K562 (cell line): Measurements from ENCODE around the gene KAZN. TPM values are rescaled to one million over a fixed set of nuclear protein-coding genes. Genes with fewer than 3 reads are reported as not detected.
A peak's percentile ranks its signal among the peaks of the same experiment; 100 is the strongest.

Source experiments
- BDP1 ChIP-seq: IDR thresholded peaks from 3 replicates; pipeline ENCODE4 v1.6.1; 2011; ENCODE audit not compliant: insufficient read length, insufficient read depth
- CEBPG ChIP-seq, 3 experiments: fragments of 200-800 bp in 1 of 3; sonication (Bioruptor generic) in 1 of 3; sonication (generic) in 1 of 3; formaldehyde crosslinking in 1 of 3; IDR thresholded peaks in 2 of 3; conservative IDR thresholded peaks in 1 of 3; 2 replicates each; pipeline versions ENCODE4 v1.6.1 to v1.8.0; 2016 to 2022; ENCODE audit warnings: missing compliant biosample characterization in 2 of 3, missing genetic modification characterization in 2 of 3, mild to moderate bottlenecking in 1 of 3, missing genetic modification reagents in 1 of 3
- FOXK2 ChIP-seq, 2 experiments: fragments of 450-650 bp; IDR thresholded peaks in 1 of 2; conservative IDR thresholded peaks in 1 of 2; 2 replicates each; pipeline ENCODE4 v1.6.1; 2016; ENCODE audit warnings: low read depth in 2 of 2, mild to moderate bottlenecking in 1 of 2
- FOXM1 ChIP-seq, 2 experiments: fragments of 450-650 bp in 1 of 2; sonication (generic) in 1 of 2; formaldehyde crosslinking in 1 of 2; IDR thresholded peaks; 2 replicates each; pipeline versions ENCODE4 v1.6.1 to v1.9.0; 2017 to 2022; ENCODE audit warnings: low read depth in 2 of 2, mild to moderate bottlenecking in 2 of 2, missing genetic modification reagents in 1 of 2, moderate library complexity in 1 of 2
- JUND ChIP-seq, 2 experiments: IDR thresholded peaks; 2 replicates in 1 of 2; 3 replicates in 1 of 2; pipeline ENCODE4 v1.6.1; 2011; ENCODE audit warnings: borderline replicate concordance in 2 of 2, low read depth in 2 of 2, low read length in 2 of 2, improper control_type of control experiment in 1 of 2, missing biosample characterization in 1 of 2, missing genetic modification characterization in 1 of 2, missing genetic modification reagents in 1 of 2
- MTA1 ChIP-seq: fragments of 450-650 bp; IDR thresholded peaks from 2 replicates; pipeline ENCODE4 v1.6.1; 2017; ENCODE audit warnings: borderline replicate concordance
- NUFIP1 ChIP-seq: fragments of 450-650 bp; IDR thresholded peaks from 2 replicates; pipeline ENCODE4 v1.6.1; 2018; ENCODE audit not compliant: partially characterized antibody
- PHB ChIP-seq: fragments of 250-450 bp; sonication (Bioruptor Pico); IDR thresholded peaks from 2 replicates; pipeline ENCODE4 v1.5.0; 2021
- POLR2G ChIP-seq: fragments of 200-400 bp; formaldehyde crosslinking; IDR thresholded peaks from 2 replicates; pipeline ENCODE4 v1.6.1; 2017; ENCODE audit warnings: low read depth, mild to moderate bottlenecking, antibody characterized with exemption, low read length, moderate library complexity
- TOE1 ChIP-seq, 2 experiments: fragments of 450-650 bp in 1 of 2; sonication (generic) in 1 of 2; formaldehyde crosslinking in 1 of 2; IDR thresholded peaks; 2 replicates each; pipeline versions ENCODE4 v1.7.1 to v1.8.0; 2016 to 2022; ENCODE audit warnings: borderline replicate concordance in 2 of 2, mild to moderate bottlenecking in 2 of 2, antibody characterized with exemption in 1 of 2, inconsistent platforms in 1 of 2, low read depth in 1 of 2, missing genetic modification reagents in 1 of 2, moderate library complexity in 1 of 2
- YY1 ChIP-seq, 3 experiments: IDR thresholded peaks; 2 replicates each; pipeline ENCODE4 v1.6.1; 2011; ENCODE audit warnings: low read length in 2 of 3, mild to moderate bottlenecking in 2 of 3, moderate library complexity in 2 of 3, borderline replicate concordance in 1 of 3, control low read depth in 1 of 3, low read depth in 1 of 3; ENCODE audit not compliant: insufficient read depth in 3 of 3, insufficient replicate concordance in 2 of 3, control insufficient read depth in 1 of 3, insufficient read length in 1 of 3; ENCODE audit errors: extremely low read depth in 1 of 3
- ZNF280B ChIP-seq: fragments of 250-450 bp; sonication (Bioruptor Pico); IDR thresholded peaks from 2 replicates; pipeline ENCODE4 v1.5.1; 2021; ENCODE audit warnings: mild to moderate bottlenecking
- ZNF384 ChIP-seq: IDR thresholded peaks from 2 replicates; pipeline ENCODE4 v1.6.1; 2012; ENCODE audit warnings: low read depth, low read length, improper control_type of control experiment
- ZSCAN32 ChIP-seq: fragments of 450-650 bp; formaldehyde crosslinking; IDR thresholded peaks from 2 replicates; pipeline ENCODE4 v1.4.0; 2020; ENCODE audit warnings: mild to moderate bottlenecking, moderate library complexity
- polyA plus RNA-seq, 8 experiments: library from polyadenylated mRNA; depleted of rRNA in 4 of 8; stranded (reverse) in 5 of 8; unstranded in 3 of 8; fragments of >200 nt; fragmentation: Nextera tagmentation in 2 of 8; fragmentation: Illumina TruSeq in 1 of 8; extraction: Ambion mirVana in 2 of 8; extraction: Trizol in 1 of 8; gene quantifications; 2 replicates each; pipeline versions ENCODE4 v1.2.1 to v1.2.3, GENCODE V29; 2011 to 2014; ENCODE audit warnings: inconsistent platforms in 1 of 8, missing spikeins in 1 of 8
- total RNA-seq, 7 experiments: library from RNA; depleted of rRNA in 6 of 7; stranded (reverse); fragments of >200 nt in 6 of 7; fragmentation: Illumina TruSeq in 2 of 7; extraction: Trizol in 2 of 7; gene quantifications; 2 replicates each; pipeline versions ENCODE4 v1.2.1 to v1.2.3, GENCODE V29; 2011 to 2021; ENCODE audit warnings: low replicate concordance in 1 of 7

The KAZN gene
- total and polyA plus RNA-seq, 9 of the 15 experiments (the other 6 are each of a cell fraction or from before 2014, with no cell fraction given) = 2.1 to 21.6 (median 5.4) TPM

DNA sequence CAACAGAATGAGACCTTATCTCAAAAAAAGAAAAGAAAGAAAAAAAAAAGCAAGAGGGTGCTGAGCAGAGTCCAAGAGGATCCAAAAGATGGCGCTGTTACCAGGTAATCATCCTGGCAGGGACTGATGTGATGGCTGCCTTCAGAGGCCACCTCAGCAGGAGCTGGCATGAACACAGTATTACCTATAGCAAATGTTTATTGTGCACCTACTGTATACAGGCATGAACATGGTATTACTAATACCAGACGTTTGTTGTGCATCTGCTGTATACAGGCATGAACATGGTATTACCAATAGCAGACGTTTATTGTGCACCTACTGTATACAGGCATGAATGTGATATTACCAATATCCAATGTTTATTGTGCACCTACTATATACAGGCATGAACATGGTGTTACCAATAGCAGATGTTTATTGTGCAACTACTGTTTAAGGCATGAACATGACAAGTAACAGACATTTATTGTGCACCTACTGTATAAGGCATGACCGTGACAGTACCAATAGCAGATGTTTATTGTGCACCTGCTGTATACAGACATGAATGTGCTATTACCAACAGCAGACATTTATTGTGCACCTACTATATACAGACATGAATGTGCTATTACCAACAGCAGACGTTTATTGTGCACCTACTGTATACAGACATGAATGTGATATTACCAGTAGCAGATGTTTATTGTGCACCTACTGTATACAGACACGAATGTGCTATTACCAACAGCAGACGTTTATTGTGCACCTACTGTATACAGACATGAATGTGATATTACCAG is 439.9 kb downstream of the KAZN start (continued):
- 0 out of 2 replicates have a peak, but pooled peaks have one; percentile 25 for TF ChIP-seq FOXM1 (IDR thresholded peaks at IDR 0.05; ENCODE audit: low read depth)
- TF ChIP-seq FOXM1 (CRISPR knock-in tag; IDR thresholded peaks at IDR 0.05; ENCODE audit: low read depth) = no peak
- no peak for TF ChIP-seq CEBPG (CRISPR knock-in tag; IDR thresholded peaks at IDR 0.05)
- TF ChIP-seq CEBPG (tag; conservative IDR thresholded peaks at IDR 0.05 in 1 of 2, IDR thresholded peaks at IDR 0.05 in 1 of 2) = peak; percentile 13 to 43; a peak in 2 of 4 replicates
- TF ChIP-seq MTA1 = peak; percentile 71
- TF ChIP-seq JUND (IDR thresholded peaks at IDR 0.05; ENCODE audit: borderline replicate concordance, low read depth, low read length) = peak; percentile 31; the same call in 1 of the 2 replicates
- TF ChIP-seq JUND (tag; IDR thresholded peaks at IDR 0.05; ENCODE audit: borderline replicate concordance, low read depth, low read length) = no peak
- TF ChIP-seq TOE1 (IDR thresholded peaks at IDR 0.05; ENCODE audit: borderline replicate concordance) = 0 out of 2 replicates have a peak, but pooled peaks have one; percentile 29
- no peak for TF ChIP-seq TOE1 (CRISPR knock-in tag; IDR thresholded peaks at IDR 0.05; ENCODE audit: borderline replicate concordance, low read depth)
- peak; percentile 97 for TF ChIP-seq ZNF384
- TF ChIP-seq YY1 (IDR thresholded peaks at IDR 0.05; ENCODE audit: borderline replicate concordance in 1 of 3, control insufficient read depth in 1 of 3, extremely low read depth in 1 of 3, insufficient read depth in 3 of 3, insufficient read length in 1 of 3, insufficient replicate concordance in 2 of 3, low read depth in 1 of 3, low read length in 2 of 3) = peak in 1 of 3 experiments; percentile 68
- TF ChIP-seq BDP1 = no peak
- TF ChIP-seq POLR2G = no peak
- TF ChIP-seq ZSCAN32 (CRISPR knock-in tag) = no peak
- no peak for TF ChIP-seq PHB (CRISPR knock-in tag)
- no peak for TF ChIP-seq ZNF280B (CRISPR knock-in tag)
- TF ChIP-seq NUFIP1 = no peak
- TF ChIP-seq FOXK2 (conservative IDR thresholded peaks at IDR 0.05 in 1 of 2, IDR thresholded peaks at IDR 0.05 in 1 of 2; ENCODE audit: low read depth in 2 of 2) = peak in 1 of 2 experiments; percentile 47; a peak in 1 of 4 replicates
